OCI-LY7 (cell line): Measurements from ENCODE around the gene PKN2.

Experiments used
- CTCF ChIP-seq: fragments of 200-600 bp; sonication (generic); conservative IDR thresholded peaks from 2 replicates; pipeline ENCODE4 v1.5.1; 2014; ENCODE audit warnings: mild to moderate bottlenecking, antibody characterized with exemption, low read length, moderate library complexity, mixed read lengths
- EZH2phosphoT487 ChIP-seq: fragments of 200-600 bp; sonication (generic); IDR thresholded peaks from 2 replicates; pipeline ENCODE4 v1.6.1; 2018; ENCODE audit warnings: low read depth, borderline replicate concordance, mild to moderate bottlenecking, mixed run types, antibody characterized with exemption, low read length, moderate library complexity, mixed read lengths

- TF ChIP-seq EZH2phosphoT487 (no peak), CTCF (no peak)
Observed at GRCh38 chr1:88730132-88730675, 46.1 kb downstream of the PKN2 start.
